K562 (cell line): ENCODE results near the gene CYP24A1. TPM values are rescaled to one million over a fixed set of nuclear protein-coding genes. Genes with fewer than 3 reads are reported as not detected.
A peak's percentile ranks its signal among the peaks of the same experiment; 100 is the strongest.

Experiments
- ATAC-seq: fragments of 200-7000 bp; cut with Tn5 transposase; 3 replicates; pipeline ENCODE4 v1.9.1; 2020; ENCODE audit warnings: moderate library complexity
- BruUV-seq: library from RNA; stranded (reverse); fragments of 400-500 nt; replicated peaks from 2 replicates; lab custom pipeline; 2021; lab: Mats Ljungman, UMichigan
- CTCF ChIA-PET: fragments of 300-600 bp; formaldehyde crosslinking; extraction: SDS; loops from one replicate; lab custom pipeline; 2021; ENCODE audit warnings: low intra/inter-chr PET ratio; lab: Yijun Ruan, JAX
- POLR2A ChIA-PET: fragments of 300-600, 350-650 bp; sonication (Branson Sonifier 250); formaldehyde crosslinking; extraction: SDS; loops from one replicate; lab custom pipeline; 2021; ENCODE audit warnings: antibody characterized with exemption, inconsistent platforms; lab: Yijun Ruan, JAX
- DNase-seq, 4 experiments: peaks; one replicate each; pipeline versions ENCODE4 v3.0.0 to v3.0.0-alpha.2; 2011 to 2018; ENCODE audit warnings: low spot score in 3 of 4, mixed read lengths in 3 of 4; ENCODE audit errors: extremely low read depth in 1 of 4
- FAIRE-seq: peaks from 2 replicates; lab custom pipeline; 2011; peaks lifted over from hg19 to GRCh38; lab: Jason Lieb, UNC
- H2AFZ ChIP-seq: 2 replicates; pipeline ENCODE4 v1.6.0; 2011; ENCODE audit warnings: low read depth, low read length, control low read depth, inconsistent platforms
- H3K27ac ChIP-seq: fragments of 200-600 bp; 3 replicates; pipeline ENCODE4 v1.8.0; 2011; ENCODE audit warnings: low read depth, mild to moderate bottlenecking, control low read depth, inconsistent platforms, low read length, moderate library complexity, mixed read lengths; ENCODE audit errors: extremely low read depth
- H3K27me3 ChIP-seq, 2 experiments: fragments of 300-600 bp in 1 of 2; 2 replicates in 1 of 2; 3 replicates in 1 of 2; pipeline versions ENCODE4 v1.6.0 to v1.8.0; 2011; ENCODE audit warnings: inconsistent platforms in 2 of 2, low read length in 2 of 2, mild to moderate bottlenecking in 1 of 2, mixed read lengths in 1 of 2, moderate library complexity in 1 of 2; ENCODE audit not compliant: control insufficient read depth in 2 of 2, insufficient read depth in 2 of 2
- H3K36me3 ChIP-seq: fragments of 300-600 bp; 3 replicates; pipeline ENCODE4 v1.8.0; 2011; ENCODE audit warnings: mild to moderate bottlenecking, low read length, inconsistent platforms; ENCODE audit not compliant: control insufficient read depth, insufficient read depth
- H3K4me1 ChIP-seq, 2 experiments: fragments of 200-600 bp in 1 of 2; replicated peaks in 1 of 2; 2 replicates in 1 of 2; 3 replicates in 1 of 2; pipeline versions ENCODE4 v1.5.1 to v1.8.0; 2011; ENCODE audit warnings: inconsistent platforms in 2 of 2, low read length in 2 of 2, mild to moderate bottlenecking in 1 of 2, mixed read lengths in 1 of 2, moderate library complexity in 1 of 2; ENCODE audit not compliant: control insufficient read depth in 2 of 2, insufficient read depth in 2 of 2
- H3K4me2 ChIP-seq: 2 replicates; pipeline ENCODE4 v1.6.1; 2011; ENCODE audit warnings: low read length, control low read depth, inconsistent platforms, mixed read lengths; ENCODE audit not compliant: insufficient read depth
- H3K4me3 ChIP-seq: fragments of 200-600 bp; sonication (generic), shearing (Covaris generic); 2 replicates; pipeline ENCODE4 v1.5.1; 2016; ENCODE audit warnings: control low read depth, inconsistent platforms
- H3K79me2 ChIP-seq: fragments of 200-600 bp; 3 replicates; pipeline ENCODE4 v1.8.0; 2011; ENCODE audit warnings: low read length, inconsistent platforms; ENCODE audit not compliant: control insufficient read depth, insufficient read depth
- H3K9ac ChIP-seq, 2 experiments: 2 replicates each; pipeline versions ENCODE4 v1.6.0 to v1.6.1; 2011; ENCODE audit warnings: low read depth in 2 of 2, low read length in 2 of 2, control low read depth in 1 of 2, inconsistent platforms in 1 of 2, mild to moderate bottlenecking in 1 of 2, mixed read lengths in 1 of 2; ENCODE audit not compliant: insufficient read depth in 1 of 2
- H3K9me1 ChIP-seq: one replicate; pipeline ENCODE4 v1.6.0; 2011; ENCODE audit warnings: inconsistent platforms, mild to moderate bottlenecking, low read length, moderate library complexity; ENCODE audit not compliant: control insufficient read depth, insufficient read depth
- H3K9me3 ChIP-seq: replicated peaks from 2 replicates; pipeline ENCODE4 v1.5.1; 2011; ENCODE audit warnings: low read depth, low read length, inconsistent platforms; ENCODE audit not compliant: control insufficient read depth, insufficient read depth
- H4K20me1 ChIP-seq: replicated peaks from 2 replicates; pipeline ENCODE4 v1.6.1; 2011; ENCODE audit warnings: low read length, inconsistent platforms, mixed read lengths; ENCODE audit not compliant: control insufficient read depth, insufficient read depth
- HOXB6 ChIP-seq: fragments of 250-450 bp; sonication (Bioruptor Pico); IDR thresholded peaks from 2 replicates; pipeline ENCODE4 v1.5.1; 2022; ENCODE audit warnings: mild to moderate bottlenecking, borderline replicate concordance
- KDM5B ChIP-seq: fragments of 200-600 bp; sonication (generic); IDR thresholded peaks from 2 replicates; pipeline ENCODE4 v1.6.1; 2012; ENCODE audit warnings: low read depth, mild to moderate bottlenecking, moderate library complexity, low read length, control low read depth, inconsistent platforms; ENCODE audit not compliant: insufficient replicate concordance
- NCOA2 ChIP-seq, 2 experiments: fragments of 450-650 bp; IDR thresholded peaks; 2 replicates each; pipeline ENCODE4 v1.6.1; 2018; ENCODE audit warnings: mild to moderate bottlenecking in 2 of 2, moderate library complexity in 1 of 2; ENCODE audit not compliant: partially characterized antibody in 2 of 2
- NFE2 ChIP-seq: IDR thresholded peaks from 2 replicates; pipeline ENCODE4 v1.6.1; 2014; ENCODE audit warnings: antibody characterized with exemption, low read depth
- NFE2L1 ChIP-seq: fragments of 450-650 bp; IDR thresholded peaks from 2 replicates; pipeline ENCODE4 v1.6.1; 2016; ENCODE audit warnings: missing genetic modification characterization, low read depth, mild to moderate bottlenecking, missing compliant biosample characterization, moderate library complexity, borderline replicate concordance
- PRPF4 ChIP-seq: fragments of 200-400 bp; formaldehyde crosslinking; IDR thresholded peaks from one replicate; pipeline ENCODE4 v1.6.1; 2017; ENCODE audit warnings: low read length, low read depth, mild to moderate bottlenecking; ENCODE audit not compliant: insufficient read depth, poor library complexity, severe bottlenecking
- PYGO2 ChIP-seq: fragments of 450-650 bp; IDR thresholded peaks from 2 replicates; pipeline ENCODE4 v1.6.1; 2016; ENCODE audit warnings: mild to moderate bottlenecking, missing genetic modification characterization, moderate library complexity, missing compliant biosample characterization
- ZBTB7A ChIP-seq: IDR thresholded peaks from 2 replicates; pipeline ENCODE4 v1.6.1; 2011; ENCODE audit warnings: low read depth, mild to moderate bottlenecking, low read length, moderate library complexity, borderline replicate concordance; ENCODE audit not compliant: control insufficient read depth
- ZNF197 ChIP-seq: fragments of 200-800 bp; sonication (Bioruptor generic); IDR thresholded peaks from 2 replicates; pipeline ENCODE4 v1.6.1; 2016; ENCODE audit warnings: low read depth, missing genetic modification characterization, missing compliant biosample characterization
- ZNF224 ChIP-seq: sonication (generic); formaldehyde crosslinking; IDR thresholded peaks from 2 replicates; pipeline ENCODE4 v1.8.0; 2022; ENCODE audit warnings: mild to moderate bottlenecking, missing genetic modification reagents
- ZNF589 ChIP-seq: fragments of 200-800 bp; sonication (Bioruptor generic); IDR thresholded peaks from 2 replicates; pipeline ENCODE4 v1.6.1; 2016; ENCODE audit warnings: low read depth, missing genetic modification characterization, missing compliant biosample characterization
- ZNF785 ChIP-seq: fragments of 250-450 bp; sonication (Bioruptor Pico); IDR thresholded peaks from 2 replicates; pipeline ENCODE4 v1.4.0; 2020; ENCODE audit warnings: mild to moderate bottlenecking
- WGBS: fragments of 100-300 bp; shearing (Covaris generic); methylation state at CpG from one replicate; pipeline ENCODE4 v1.1.6; 2016; ENCODE audit warnings: low coverage, mixed read lengths; ENCODE audit not compliant: insufficient coverage; ENCODE audit errors: missing lambda C conversion rate; 5-methylcytosine and 5-hydroxymethylcytosine counted together
- in situ Hi-C: fragments of 300-500 bp; cut with MboI; formaldehyde crosslinking; loops from 4 replicates; pipeline ENCODE4 v1.15.0; 2018; ENCODE audit warnings: inconsistent platforms, mixed read lengths
- intact Hi-C: fragments of 100-400 bp; cut with micrococcal nuclease; formaldehyde crosslinking; loops from 2 replicates; pipeline ENCODE4 v1.14.2; 2022
- polyA plus RNA-seq, 8 experiments: library from polyadenylated mRNA; depleted of rRNA in 4 of 8; stranded (reverse) in 5 of 8; unstranded in 3 of 8; fragments of >200 nt; fragmentation: Nextera tagmentation in 2 of 8; fragmentation: Illumina TruSeq in 1 of 8; extraction: Ambion mirVana in 2 of 8; extraction: Trizol in 1 of 8; gene quantifications; 2 replicates each; pipeline versions ENCODE4 v1.2.1 to v1.2.3, GENCODE V29; 2011 to 2014; ENCODE audit warnings: inconsistent platforms in 1 of 8, missing spikeins in 1 of 8
- total RNA-seq, 7 experiments: library from RNA; depleted of rRNA in 6 of 7; stranded (reverse); fragments of >200 nt in 6 of 7; fragmentation: Illumina TruSeq in 2 of 7; extraction: Trizol in 2 of 7; gene quantifications; 2 replicates each; pipeline versions ENCODE4 v1.2.1 to v1.2.3, GENCODE V29; 2011 to 2021; ENCODE audit warnings: low replicate concordance in 1 of 7
- TF ChIP-seq, protein P1 (sequence below): fragments of 250-450 bp; sonication (Bioruptor Pico); IDR thresholded peaks from 2 replicates; pipeline ENCODE4 v1.8.0; 2021; ENCODE audit warnings: moderate library complexity, mild to moderate bottlenecking, inconsistent platforms
- TF ChIP-seq, protein P2 (sequence below): fragments of 450-650 bp; IDR thresholded peaks from 2 replicates; pipeline ENCODE4 v1.6.1; 2016; ENCODE audit warnings: borderline replicate concordance
- TF ChIP-seq, protein P3 (sequence below): fragments of 450-650 bp; formaldehyde crosslinking; IDR thresholded peaks from 2 replicates; pipeline ENCODE4 v1.4.0; 2020; ENCODE audit warnings: mild to moderate bottlenecking

CYP24A1 gene
- total and polyA plus RNA-seq, 9 of the 15 experiments (the other 6 are each of a cell fraction or from before 2014, with no cell fraction given) = 0.04 TPM; not detected in 8

DNA sequence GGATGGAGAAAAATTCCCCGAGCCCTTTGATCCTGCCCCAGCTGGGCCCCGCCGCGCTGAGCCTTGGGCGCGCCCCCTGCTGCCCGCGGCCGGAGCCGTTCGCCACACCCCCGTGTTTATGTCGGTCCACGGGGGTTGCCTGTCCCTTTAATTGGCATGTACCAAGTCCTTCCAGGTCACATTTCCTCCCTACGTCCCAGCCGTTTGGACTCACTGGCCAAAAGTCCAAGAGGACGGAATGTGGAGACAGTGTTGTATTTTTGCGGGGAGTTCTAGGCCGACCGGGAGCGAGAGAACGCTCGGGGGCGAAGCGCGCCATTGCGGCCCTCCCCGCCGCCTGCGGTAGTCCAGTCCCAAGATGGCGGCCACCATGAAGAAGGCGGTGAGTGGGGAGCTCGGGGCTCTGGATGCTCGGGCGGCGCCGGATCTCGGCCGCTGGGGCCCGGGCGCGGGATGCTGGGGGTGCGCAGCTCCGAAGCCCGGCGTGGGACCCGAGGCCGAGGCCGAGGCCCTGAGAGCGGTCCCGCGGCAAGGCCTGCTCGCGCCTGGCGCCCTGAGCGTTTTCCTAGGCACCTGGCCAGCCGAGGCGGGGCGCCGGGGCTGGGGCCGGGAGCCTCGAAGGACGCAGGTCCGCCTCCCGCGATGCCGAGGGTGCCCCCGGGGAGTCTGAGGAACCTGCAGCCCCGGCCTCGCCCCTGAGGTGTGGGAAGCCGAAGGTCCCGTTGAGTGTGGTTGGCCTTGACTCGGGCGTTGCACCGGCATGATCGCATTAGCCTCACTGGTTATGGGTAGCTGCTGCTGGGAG, 34.2 kb upstream of the CYP24A1 start, which contains the start of gene PFDN4:
Gene PFDN4 (plus strand): TSS at position 345 of the 805 bp plus-strand sequence. CDS start 14 bp downstream, at position 359.
- Histone ChIP-seq H3K4me3 (peak within 1 kb of the TSS; percentile 98), H3K9ac (peak within 1 kb of the TSS; percentile 94 to 100), H3K36me3 (peaks cover 10% of the 10 kb centered on the region), H3K4me1 (peaks cover 6 to 11% of the 10 kb centered on the region in 2 experiments; a peak in 3 of 5 replicates), H3K4me2 (peak within 1 kb of the TSS; percentile 99), H3K9me1 (no peaks in the 10 kb centered on the region), H2AFZ (peak within 1 kb of the TSS; percentile 100), H4K20me1 (no peaks in the 10 kb centered on the region), H3K79me2 (peaks cover 38% of the 10 kb centered on the region), H3K27ac (peak within 1 kb of the TSS; percentile 100), H3K27me3 (no peaks in the 10 kb centered on the region), H3K9me3 (no peaks in the 10 kb centered on the region)
- ATAC-seq (peak; percentile 96), DNase-seq (peak; percentile 89 to 95 (median 94)), FAIRE-seq (peak; percentile 89)
- WGBS = under 1% methylated on average over 53 of the region's 76 CpGs
- in situ Hi-C loops (loop anchor here (25.0 kb wide), 1 partner anchor 646 kb away; no protein-coding TSS in a partner anchor), intact Hi-C loops (no loop called here)
- ChIA-PET POLR2A (interaction anchor here (0.6 to 1.3 kb wide), 3 partner anchors 11 to 22 kb away, joined by 3 to 6 read pairs (median 4); no protein-coding TSS in a partner anchor), CTCF (interaction anchor here (0.7 to 1.4 kb wide), 2 partner anchors 111 to 376 kb away, joined by 3 to 4 read pairs; no protein-coding TSS in a partner anchor)
- BruUV-seq = no TSS peak
- no peak for TF ChIP-seq ZNF785 (CRISPR knock-in tag)
- TF ChIP-seq, protein P1, sequence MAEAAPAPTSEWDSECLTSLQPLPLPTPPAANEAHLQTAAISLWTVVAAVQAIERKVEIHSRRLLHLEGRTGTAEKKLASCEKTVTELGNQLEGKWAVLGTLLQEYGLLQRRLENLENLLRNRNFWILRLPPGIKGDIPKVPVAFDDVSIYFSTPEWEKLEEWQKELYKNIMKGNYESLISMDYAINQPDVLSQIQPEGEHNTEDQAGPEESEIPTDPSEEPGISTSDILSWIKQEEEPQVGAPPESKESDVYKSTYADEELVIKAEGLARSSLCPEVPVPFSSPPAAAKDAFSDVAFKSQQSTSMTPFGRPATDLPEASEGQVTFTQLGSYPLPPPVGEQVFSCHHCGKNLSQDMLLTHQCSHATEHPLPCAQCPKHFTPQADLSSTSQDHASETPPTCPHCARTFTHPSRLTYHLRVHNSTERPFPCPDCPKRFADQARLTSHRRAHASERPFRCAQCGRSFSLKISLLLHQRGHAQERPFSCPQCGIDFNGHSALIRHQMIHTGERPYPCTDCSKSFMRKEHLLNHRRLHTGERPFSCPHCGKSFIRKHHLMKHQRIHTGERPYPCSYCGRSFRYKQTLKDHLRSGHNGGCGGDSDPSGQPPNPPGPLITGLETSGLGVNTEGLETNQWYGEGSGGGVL (CRISPR knock-in tag) = no peak
- no peak for TF ChIP-seq HOXB6
- TF ChIP-seq, protein P2, sequence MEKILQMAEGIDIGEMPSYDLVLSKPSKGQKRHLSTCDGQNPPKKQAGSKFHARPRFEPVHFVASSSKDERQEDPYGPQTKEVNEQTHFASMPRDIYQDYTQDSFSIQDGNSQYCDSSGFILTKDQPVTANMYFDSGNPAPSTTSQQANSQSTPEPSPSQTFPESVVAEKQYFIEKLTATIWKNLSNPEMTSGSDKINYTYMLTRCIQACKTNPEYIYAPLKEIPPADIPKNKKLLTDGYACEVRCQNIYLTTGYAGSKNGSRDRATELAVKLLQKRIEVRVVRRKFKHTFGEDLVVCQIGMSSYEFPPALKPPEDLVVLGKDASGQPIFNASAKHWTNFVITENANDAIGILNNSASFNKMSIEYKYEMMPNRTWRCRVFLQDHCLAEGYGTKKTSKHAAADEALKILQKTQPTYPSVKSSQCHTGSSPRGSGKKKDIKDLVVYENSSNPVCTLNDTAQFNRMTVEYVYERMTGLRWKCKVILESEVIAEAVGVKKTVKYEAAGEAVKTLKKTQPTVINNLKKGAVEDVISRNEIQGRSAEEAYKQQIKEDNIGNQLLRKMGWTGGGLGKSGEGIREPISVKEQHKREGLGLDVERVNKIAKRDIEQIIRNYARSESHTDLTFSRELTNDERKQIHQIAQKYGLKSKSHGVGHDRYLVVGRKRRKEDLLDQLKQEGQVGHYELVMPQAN = peak; percentile 77; the same call in 1 of the 2 replicates
- no peak for TF ChIP-seq ZNF197 (CRISPR knock-in tag)
- TF ChIP-seq NFE2L1 (tag) = no peak
- TF ChIP-seq, protein P3, sequence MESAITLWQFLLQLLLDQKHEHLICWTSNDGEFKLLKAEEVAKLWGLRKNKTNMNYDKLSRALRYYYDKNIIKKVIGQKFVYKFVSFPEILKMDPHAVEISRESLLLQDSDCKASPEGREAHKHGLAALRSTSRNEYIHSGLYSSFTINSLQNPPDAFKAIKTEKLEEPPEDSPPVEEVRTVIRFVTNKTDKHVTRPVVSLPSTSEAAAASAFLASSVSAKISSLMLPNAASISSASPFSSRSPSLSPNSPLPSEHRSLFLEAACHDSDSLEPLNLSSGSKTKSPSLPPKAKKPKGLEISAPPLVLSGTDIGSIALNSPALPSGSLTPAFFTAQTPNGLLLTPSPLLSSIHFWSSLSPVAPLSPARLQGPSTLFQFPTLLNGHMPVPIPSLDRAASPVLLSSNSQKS (CRISPR knock-in tag) = no peak
- no peak for TF ChIP-seq PRPF4
- no peak for TF ChIP-seq PYGO2 (tag)
- TF ChIP-seq NFE2 = no peak
- TF ChIP-seq ZNF589 (CRISPR knock-in tag) = no peak
- peak; percentile 61 for TF ChIP-seq KDM5B
- peak; percentile 64; the same call in 1 of the 2 replicates for TF ChIP-seq ZBTB7A
- TF ChIP-seq ZNF224 (CRISPR knock-in tag) = no peak
- TF ChIP-seq NCOA2 (IDR thresholded peaks at IDR 0.05; ENCODE audit: partially characterized antibody in 2 of 2) = no peak
